ENCODE measurements around the gene RBM20. TPM values are rescaled to one million over a fixed set of nuclear protein-coding genes. Genes with fewer than 3 reads are reported as not detected.

RBM20 gene
- total and polyA plus RNA-seq, 12 donors, result 0.07 to 2.3 (median 0.28) TPM; not detected in 2

GRCh38 chr10:110695539-110695886, 51.4 kb downstream of the RBM20 start:
- TF ChIP-seq CTCF (IDR thresholded peaks at IDR 0.05) (no peak), POLR2A (IDR thresholded peaks at IDR 0.05) (no peak)
- Histone ChIP-seq H3K9me3 (replicated peaks in 1 of 3) (peaks cover 0 to 8% (median 0%) of the 10 kb centered on the region in 3 donors), H3K36me3 (replicated peaks in 1 of 2) (no peaks in the 10 kb centered on the region), H3K27me3 (no peaks in the 10 kb centered on the region), H3K27ac (no peak overlapping the region), H3K4me3 (no peak overlapping the region), H3K4me1 (replicated peaks in 1 of 2) (no peaks in the 10 kb centered on the region)
- WGBS, 4 donors, result 87 to 94% (median 90%) methylated on average over 2 of the region's 2 CpGs
- no peak for DNase-seq
- intact Hi-C loops (cut with DNase I), result no loop called here

- DNase-seq, result no peak
- TF ChIP-seq POLR2A (IDR thresholded peaks at IDR 0.05), result no peak
- no peak overlapping the region for H3K27ac ChIP-seq
- intact Hi-C loops (cut with DNase I), result no loop called here
- no peaks in the 10 kb centered on the region for H3K27me3 ChIP-seq
- H3K36me3 ChIP-seq (replicated peaks in 1 of 2), result no peaks in the 10 kb centered on the region
- H3K4me3 ChIP-seq, result no peak overlapping the region
- WGBS, 4 donors, result 71 to 82% (median 76%) methylated on average over 4 of the region's 4 CpGs
- peaks cover 0 to 8% (median 0%) of the 10 kb centered on the region in 3 donors for H3K9me3 ChIP-seq (replicated peaks in 1 of 3)
- no peaks in the 10 kb centered on the region for H3K4me1 ChIP-seq (replicated peaks in 1 of 2)
Measured at GRCh38 chr10:110696436-110696835, 52.3 kb downstream of the RBM20 start.

GRCh38 chr10:110698340-110698739, 54.2 kb downstream of the RBM20 start:
- no peaks in the 10 kb centered on the region for H3K27me3 ChIP-seq
- intact Hi-C loops (cut with DNase I), result no loop called here
- 76 to 86% (median 78%) methylated on average over 4 to 5 of the region's 5 CpGs for WGBS, 4 donors
- no peak overlapping the region for H3K27ac ChIP-seq
- no peaks in the 10 kb centered on the region for H3K36me3 ChIP-seq (replicated peaks in 1 of 2)
- H3K4me3 ChIP-seq, result no peak overlapping the region
- H3K9me3 ChIP-seq (replicated peaks in 1 of 3), result no peaks in the 10 kb centered on the region
- no peak for TF ChIP-seq POLR2A (IDR thresholded peaks at IDR 0.05)
- TF ChIP-seq CTCF (IDR thresholded peaks at IDR 0.05), result no peak
- no peak for DNase-seq
- no peaks in the 10 kb centered on the region for H3K4me1 ChIP-seq (replicated peaks in 1 of 2)

GRCh38 chr10:110698782-110699201, 54.7 kb downstream of the RBM20 start:
- no peaks in the 10 kb centered on the region for H3K27me3 ChIP-seq
- intact Hi-C loops (cut with DNase I), result no loop called here
- no peak overlapping the region for H3K4me3 ChIP-seq
- no peaks in the 10 kb centered on the region for H3K9me3 ChIP-seq (replicated peaks in 1 of 3)
- 74 to 89% (median 86%) methylated on average over 6 of the region's 6 CpGs for WGBS, 4 donors
- no peaks in the 10 kb centered on the region for H3K36me3 ChIP-seq (replicated peaks in 1 of 2)
- H3K4me1 ChIP-seq (replicated peaks in 1 of 2), result no peaks in the 10 kb centered on the region
- DNase-seq, result no peak
- H3K27ac ChIP-seq, result no peak overlapping the region
- TF ChIP-seq CTCF (IDR thresholded peaks at IDR 0.05) (no peak), POLR2A (IDR thresholded peaks at IDR 0.05) (no peak)

GRCh38 chr10:110699859-110700468, 55.8 kb downstream of the RBM20 start:
- Histone ChIP-seq H3K4me1 (replicated peaks in 1 of 2) (no peaks in the 10 kb centered on the region), H3K4me3 (no peak overlapping the region), H3K36me3 (replicated peaks in 1 of 2) (no peaks in the 10 kb centered on the region), H3K27me3 (no peaks in the 10 kb centered on the region), H3K9me3 (replicated peaks in 1 of 3) (no peaks in the 10 kb centered on the region), H3K27ac (no peak overlapping the region)
- TF ChIP-seq CTCF (IDR thresholded peaks at IDR 0.05) (no peak), POLR2A (IDR thresholded peaks at IDR 0.05) (no peak)
- intact Hi-C loops (cut with DNase I), result no loop called here
- WGBS, 4 donors, result 81 to 90% (median 83%) methylated on average over 10 of the region's 10 CpGs
- DNase-seq, result no peak

Measured in adrenal gland (tissue), 12 donors.